SU-DHL-6 (cell line): ENCODE measurements around the gene TLR8.
A peak's percentile ranks its signal among the peaks of the same experiment; 100 is the strongest.

ENCODE experiments used
- H2AFZ ChIP-seq: fragments of 200-600 bp; sonication (generic); 2 replicates; pipeline ENCODE4 v1.6.1; 2014; ENCODE audit warnings: low read depth, mild to moderate bottlenecking, moderate library complexity, mixed read lengths, antibody characterized with exemption, low read length; ENCODE audit not compliant: severe bottlenecking
- H3F3A ChIP-seq: fragments of 200-600 bp; shearing (Covaris generic); 2 replicates; pipeline ENCODE4 v1.6.0; 2016; ENCODE audit warnings: antibody characterized with exemption, mild to moderate bottlenecking; ENCODE audit not compliant: insufficient read depth
- H3K27ac ChIP-seq: fragments of 200-600 bp; sonication (generic); 2 replicates; pipeline ENCODE4 v1.5.1; 2016; ENCODE audit warnings: low read depth, mild to moderate bottlenecking, low read length, moderate library complexity, mixed read lengths
- H3K27me3 ChIP-seq: fragments of 200-600 bp; sonication (generic), shearing (Covaris generic); 2 replicates; pipeline ENCODE4 v1.6.0; 2014; ENCODE audit warnings: mild to moderate bottlenecking, low read length
- H3K36me3 ChIP-seq: fragments of 200-600 bp; sonication (generic); 2 replicates; pipeline ENCODE4 v1.6.1; 2014; ENCODE audit warnings: mild to moderate bottlenecking, low read length, mixed read lengths
- H3K4me2 ChIP-seq: fragments of 300-600, 200-600 bp; shearing (Covaris generic), sonication (generic); 2 replicates; pipeline ENCODE4 v1.6.0; 2014; ENCODE audit warnings: low read length, low read depth, mild to moderate bottlenecking; ENCODE audit not compliant: poor library complexity, severe bottlenecking
- H3K4me3 ChIP-seq: fragments of 200-600 bp; sonication (generic); 2 replicates; pipeline ENCODE4 v1.5.1; 2014; ENCODE audit warnings: antibody characterized with exemption, low read length, mild to moderate bottlenecking, mixed read lengths; ENCODE audit not compliant: insufficient read depth, poor library complexity, severe bottlenecking
- H3K79me2 ChIP-seq: fragments of 200-600 bp; sonication (generic); 2 replicates; pipeline ENCODE4 v1.6.1; 2014; ENCODE audit warnings: mild to moderate bottlenecking, low read length, moderate library complexity; ENCODE audit not compliant: insufficient read depth
- H3K9ac ChIP-seq: fragments of 200-600 bp; sonication (generic); 2 replicates; pipeline ENCODE4 v1.7.0; 2014; ENCODE audit warnings: mild to moderate bottlenecking, low read length
- H3K9me2 ChIP-seq: fragments of 200-600 bp; sonication (generic); replicated peaks from 2 replicates; pipeline ENCODE4 v1.6.1; 2014; ENCODE audit warnings: low read length; ENCODE audit not compliant: insufficient read depth
- H3K9me3 ChIP-seq: fragments of 200-600 bp; sonication (generic); 2 replicates; pipeline ENCODE4 v1.6.1; 2014; ENCODE audit warnings: low read length, mixed read lengths; ENCODE audit not compliant: insufficient read depth
- H4K20me1 ChIP-seq: fragments of 200-600 bp; sonication (generic); 2 replicates; pipeline ENCODE4 v1.6.1; 2014; ENCODE audit warnings: low read depth, mild to moderate bottlenecking, antibody characterized with exemption, low read length, moderate library complexity, mixed read lengths
- CTCF ChIP-seq: fragments of 200-600 bp; sonication (generic); IDR thresholded peaks from one replicate; pipeline ENCODE4 v1.5.1; 2017; ENCODE audit warnings: antibody characterized with exemption, mild to moderate bottlenecking, low read length, moderate library complexity; ENCODE audit not compliant: insufficient read depth, poor library complexity, severe bottlenecking
- EZH2phosphoT487 ChIP-seq: fragments of 200-600 bp; sonication (generic), shearing (Covaris generic); conservative IDR thresholded peaks from 2 replicates; pipeline ENCODE4 v1.6.1; 2018; ENCODE audit warnings: mild to moderate bottlenecking, antibody characterized with exemption, low read length, moderate library complexity, mixed read lengths

TLR8 gene

GRCh38 chrX:12972243-12972642 is 65.8 kb downstream of the TLR8 start:
- Histone ChIP-seq H4K20me1 (no peaks in the 10 kb centered on the region), H3K4me3 (peak overlapping the region; percentile 68), H3K27me3 (no peaks in the 10 kb centered on the region), H3F3A (peaks cover 69% of the 10 kb centered on the region), H3K9me2 (no peaks in the 10 kb centered on the region), H3K79me2 (peaks cover 32% of the 10 kb centered on the region), H3K4me2 (peak overlapping the region; percentile 100), H3K9me3 (no peaks in the 10 kb centered on the region), H3K27ac (peak overlapping the region; percentile 99), H3K36me3 (peaks cover 18% of the 10 kb centered on the region), H3K9ac (peak overlapping the region; percentile 99), H2AFZ (no peak overlapping the region)
- no peak for TF ChIP-seq CTCF
- no peak for TF ChIP-seq EZH2phosphoT487
